ENCODE data around the gene AMPH.

GRCh38 chr7:38374507-38374906 is 256.7 kb downstream of the AMPH start:
- TF ChIP-seq EZH2 (IDR thresholded peaks at IDR 0.05; ENCODE audit: low read length, unreplicated experiment) (no peak), CTCF (conservative IDR thresholded peaks at IDR 0.05; ENCODE audit: low read depth, low read length) (peak; percentile 73)
